Neural cell (in vitro differentiated cells): ENCODE results near the gene CCNI. TPM values are rescaled to one million over a fixed set of nuclear protein-coding genes. Genes with fewer than 3 reads are reported as not detected.

Source experiments
- H2AFZ ChIP-seq: fragments of 200-600, 300-800 bp; sonication (generic), shearing (Covaris generic); 2 replicates; pipeline ENCODE4 v1.6.0; 2014; ENCODE audit warnings: low read depth, mild to moderate bottlenecking, antibody characterized with exemption, low read length, moderate library complexity
- H3F3A ChIP-seq: fragments of 200-600 bp; shearing (Covaris generic); 2 replicates; pipeline ENCODE4 v1.6.1; 2016; ENCODE audit warnings: mild to moderate bottlenecking, moderate library complexity, mixed read lengths, antibody characterized with exemption, low read length; ENCODE audit not compliant: insufficient read depth, poor library complexity, severe bottlenecking
- H3K27ac ChIP-seq: fragments of 200-600, 300-800 bp; sonication (generic), shearing (Covaris generic); 2 replicates; pipeline ENCODE4 v1.5.1; 2014; ENCODE audit warnings: mild to moderate bottlenecking, low read length, moderate library complexity
- H3K27me3 ChIP-seq: fragments of 300-800, 200-600 bp; sonication (generic), shearing (Covaris generic); 2 replicates; pipeline ENCODE4 v1.6.0; 2014; ENCODE audit warnings: mild to moderate bottlenecking, low read depth, low read length, moderate library complexity; ENCODE audit not compliant: insufficient read depth
- H3K36me3 ChIP-seq: fragments of 300-800, 200-600 bp; sonication (generic), shearing (Covaris generic); 2 replicates; pipeline ENCODE4 v1.5.1; 2014; ENCODE audit warnings: mild to moderate bottlenecking, antibody characterized with exemption, low read length, moderate library complexity; ENCODE audit not compliant: insufficient read depth
- H3K4me2 ChIP-seq: fragments of 300-800, 200-600 bp; sonication (generic), shearing (Covaris generic); 2 replicates; pipeline ENCODE4 v1.6.0; 2014; ENCODE audit warnings: mild to moderate bottlenecking, low read length
- H3K4me3 ChIP-seq: fragments of 300-800, 200-600 bp; sonication (generic), shearing (Covaris generic); 2 replicates; pipeline ENCODE4 v1.5.1; 2014; ENCODE audit warnings: mild to moderate bottlenecking, low read length, moderate library complexity
- H3K79me2 ChIP-seq: fragments of 200-600 bp; shearing (Covaris generic); replicated peaks from 2 replicates; pipeline ENCODE4 v1.6.0; 2014; ENCODE audit warnings: mild to moderate bottlenecking, low read length, moderate library complexity; ENCODE audit not compliant: insufficient read depth
- H3K9ac ChIP-seq: fragments of 300-800, 200-600 bp; sonication (generic), shearing (Covaris generic); 2 replicates; pipeline ENCODE4 v1.6.1; 2016; ENCODE audit warnings: mild to moderate bottlenecking, low read length, mixed read lengths
- H3K9me2 ChIP-seq: fragments of 200-600 bp; shearing (Covaris generic); 2 replicates; pipeline ENCODE4 v1.6.1; 2016; ENCODE audit warnings: mild to moderate bottlenecking, low read length, mixed read lengths; ENCODE audit not compliant: insufficient read depth
- H3K9me3 ChIP-seq: fragments of 200-600, 300-800 bp; sonication (generic), shearing (Covaris generic); 2 replicates; pipeline ENCODE4 v1.6.1; 2016; ENCODE audit warnings: mild to moderate bottlenecking, mixed run types, low read length, moderate library complexity, mixed read lengths
- H4K20me1 ChIP-seq: fragments of 200-600 bp; shearing (Covaris generic); 2 replicates; pipeline ENCODE4 v1.6.1; 2016; ENCODE audit warnings: mild to moderate bottlenecking, mixed run types; ENCODE audit not compliant: insufficient read depth
- CTCF ChIP-seq: fragments of 450-650 bp; IDR thresholded peaks from 2 replicates; pipeline ENCODE4 v1.5.1; 2014; ENCODE audit warnings: antibody characterized with exemption, mild to moderate bottlenecking, moderate library complexity; ENCODE audit not compliant: poor library complexity, severe bottlenecking
- EP300 ChIP-seq: fragments of 450-650 bp; conservative IDR thresholded peaks from 2 replicates; pipeline ENCODE4 v1.6.1; 2014; ENCODE audit warnings: antibody characterized with exemption, mild to moderate bottlenecking, moderate library complexity; ENCODE audit not compliant: poor library complexity, severe bottlenecking
- EZH2 ChIP-seq: fragments of 200-600, 300-800 bp; shearing (Covaris generic), sonication (generic); IDR thresholded peaks from 2 replicates; pipeline ENCODE4 v1.6.1; 2014; ENCODE audit warnings: antibody characterized with exemption, low read length, borderline replicate concordance, mild to moderate bottlenecking; ENCODE audit not compliant: insufficient read depth, poor library complexity, severe bottlenecking
- MXI1 ChIP-seq: fragments of 450-650 bp; conservative IDR thresholded peaks from 2 replicates; pipeline ENCODE4 v1.6.1; 2014; ENCODE audit warnings: antibody characterized with exemption, mild to moderate bottlenecking; ENCODE audit not compliant: poor library complexity, severe bottlenecking
- POLR2AphosphoS5 ChIP-seq: IDR thresholded peaks from 2 replicates; pipeline ENCODE4 v1.6.1; 2012
- RAD21 ChIP-seq: fragments of 450-650 bp; conservative IDR thresholded peaks from 2 replicates; pipeline ENCODE4 v1.6.1; 2014; ENCODE audit warnings: antibody characterized with exemption, mild to moderate bottlenecking, moderate library complexity
- SMC3 ChIP-seq: fragments of 450-650 bp; conservative IDR thresholded peaks from 2 replicates; pipeline ENCODE4 v1.6.1; 2014; ENCODE audit warnings: antibody characterized with exemption, mild to moderate bottlenecking, moderate library complexity; ENCODE audit not compliant: poor library complexity
- TAF1 ChIP-seq: IDR thresholded peaks from 2 replicates; pipeline ENCODE4 v1.6.1; 2012; ENCODE audit warnings: low read depth
- polyA plus RNA-seq: library from polyadenylated mRNA; depleted of rRNA; stranded (reverse); fragments of >200 nt; gene quantifications from 2 replicates; pipeline ENCODE4 v1.2.3, GENCODE V29; 2014
- TF ChIP-seq, protein P1 (sequence below): IDR thresholded peaks from 2 replicates; pipeline ENCODE4 v1.6.1; 2012; ENCODE audit warnings: borderline replicate concordance

CCNI gene
- polyA plus RNA-seq, 1 donor from 2014 or later, result 129 TPM

- Histone ChIP-seq H3K9me3 (no peaks in the 10 kb centered on the region), H3K4me2 (no peak overlapping the region), H3K27me3 (no peaks in the 10 kb centered on the region), H3K36me3 (no peaks in the 10 kb centered on the region), H3K27ac (no peak overlapping the region), H3K9me2 (no peaks in the 10 kb centered on the region), H3K4me3 (no peak overlapping the region), H3F3A (no peaks in the 10 kb centered on the region), H3K9ac (no peak overlapping the region), H2AFZ (no peak overlapping the region), H4K20me1 (no peaks in the 10 kb centered on the region), H3K79me2 (no peaks in the 10 kb centered on the region)
- TF ChIP-seq POLR2AphosphoS5, result no peak
- TF ChIP-seq, protein P1, sequence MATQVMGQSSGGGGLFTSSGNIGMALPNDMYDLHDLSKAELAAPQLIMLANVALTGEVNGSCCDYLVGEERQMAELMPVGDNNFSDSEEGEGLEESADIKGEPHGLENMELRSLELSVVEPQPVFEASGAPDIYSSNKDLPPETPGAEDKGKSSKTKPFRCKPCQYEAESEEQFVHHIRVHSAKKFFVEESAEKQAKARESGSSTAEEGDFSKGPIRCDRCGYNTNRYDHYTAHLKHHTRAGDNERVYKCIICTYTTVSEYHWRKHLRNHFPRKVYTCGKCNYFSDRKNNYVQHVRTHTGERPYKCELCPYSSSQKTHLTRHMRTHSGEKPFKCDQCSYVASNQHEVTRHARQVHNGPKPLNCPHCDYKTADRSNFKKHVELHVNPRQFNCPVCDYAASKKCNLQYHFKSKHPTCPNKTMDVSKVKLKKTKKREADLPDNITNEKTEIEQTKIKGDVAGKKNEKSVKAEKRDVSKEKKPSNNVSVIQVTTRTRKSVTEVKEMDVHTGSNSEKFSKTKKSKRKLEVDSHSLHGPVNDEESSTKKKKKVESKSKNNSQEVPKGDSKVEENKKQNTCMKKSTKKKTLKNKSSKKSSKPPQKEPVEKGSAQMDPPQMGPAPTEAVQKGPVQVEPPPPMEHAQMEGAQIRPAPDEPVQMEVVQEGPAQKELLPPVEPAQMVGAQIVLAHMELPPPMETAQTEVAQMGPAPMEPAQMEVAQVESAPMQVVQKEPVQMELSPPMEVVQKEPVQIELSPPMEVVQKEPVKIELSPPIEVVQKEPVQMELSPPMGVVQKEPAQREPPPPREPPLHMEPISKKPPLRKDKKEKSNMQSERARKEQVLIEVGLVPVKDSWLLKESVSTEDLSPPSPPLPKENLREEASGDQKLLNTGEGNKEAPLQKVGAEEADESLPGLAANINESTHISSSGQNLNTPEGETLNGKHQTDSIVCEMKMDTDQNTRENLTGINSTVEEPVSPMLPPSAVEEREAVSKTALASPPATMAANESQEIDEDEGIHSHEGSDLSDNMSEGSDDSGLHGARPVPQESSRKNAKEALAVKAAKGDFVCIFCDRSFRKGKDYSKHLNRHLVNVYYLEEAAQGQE, result no peak
- TF ChIP-seq RAD21, result no peak
- TF ChIP-seq TAF1, result no peak
- no peak for TF ChIP-seq EZH2
- no peak for TF ChIP-seq EP300
- TF ChIP-seq CTCF, result no peak
- TF ChIP-seq MXI1, result no peak
- TF ChIP-seq SMC3, result no peak
Measured at GRCh38 chr4:77123411-77123810, 47.6 kb upstream of the CCNI start.

GRCh38 chr4:77122656-77123055, 46.9 kb upstream of the CCNI start:
- Histone ChIP-seq H4K20me1 (no peaks in the 10 kb centered on the region), H3K9me2 (no peaks in the 10 kb centered on the region), H3K27ac (no peak overlapping the region), H2AFZ (no peak overlapping the region), H3K79me2 (no peaks in the 10 kb centered on the region), H3F3A (no peaks in the 10 kb centered on the region), H3K36me3 (no peaks in the 10 kb centered on the region), H3K27me3 (no peaks in the 10 kb centered on the region), H3K4me2 (no peak overlapping the region), H3K9me3 (no peaks in the 10 kb centered on the region), H3K9ac (no peak overlapping the region), H3K4me3 (no peak overlapping the region)
- TF ChIP-seq POLR2AphosphoS5, result no peak
- TF ChIP-seq EP300, result no peak
- no peak for TF ChIP-seq MXI1
- no peak for TF ChIP-seq EZH2
- no peak for TF ChIP-seq CTCF
- TF ChIP-seq SMC3, result no peak
- TF ChIP-seq, protein P1, result no peak
- TF ChIP-seq TAF1, result no peak
- TF ChIP-seq RAD21, result no peak
